Measurements from ENCODE around the gene CARD6. TPM values are rescaled to one million over a fixed set of nuclear protein-coding genes. Genes with fewer than 3 reads are reported as not detected.
"Not testable (repeated sequence)": the region's sequence is repeated elsewhere in the genome, so short reads cannot be mapped to it uniquely, and the experiment has no call there.

CARD6 gene
- total RNA-seq, 1 donor from 2014 or later: 8.2 TPM

- no peak for TF ChIP-seq CTCF (IDR thresholded peaks at IDR 0.05)
- no peak overlapping the region for H3K4me3 ChIP-seq
- H3K4me1 ChIP-seq: no peaks in the 10 kb centered on the region
- no peaks in the 10 kb centered on the region for H3K9me3 ChIP-seq
- H3K36me3 ChIP-seq: no peaks in the 10 kb centered on the region
- no peak for DNase-seq (ENCODE audit: low spot score in 2 of 2)
- H3K27me3 ChIP-seq: no peaks in the 10 kb centered on the region
- H3K27ac ChIP-seq: no peak overlapping the region
- intact Hi-C loops (cut with DNase I): no loop called here
These were observed 29.0 kb upstream of the CARD6 start for GRCh38 chr5:40812125-40812524.

GRCh38 chr5:40813698-40814281, 27.4 kb upstream of the CARD6 start:
- intact Hi-C loops (cut with DNase I): no loop called here
- DNase-seq (ENCODE audit: low spot score in 2 of 2): no peak
- H3K27me3 ChIP-seq: no peaks in the 10 kb centered on the region
- no peaks in the 10 kb centered on the region for H3K36me3 ChIP-seq
- no peaks in the 10 kb centered on the region for H3K4me1 ChIP-seq
- H3K4me3 ChIP-seq: no peak overlapping the region
- no peaks in the 10 kb centered on the region for H3K9me3 ChIP-seq
- no peak for TF ChIP-seq CTCF (IDR thresholded peaks at IDR 0.05)
- H3K27ac ChIP-seq: no peak overlapping the region

- Histone ChIP-seq H3K4me3 (no peak overlapping the region), H3K27ac (no peak overlapping the region), H3K36me3 (peaks cover 17 to 22% of the 10 kb centered on the region in 2 donors), H3K27me3 (no peaks in the 10 kb centered on the region), H3K4me1 (no peaks in the 10 kb centered on the region), H3K9me3 (no peaks in the 10 kb centered on the region)
- intact Hi-C loops (cut with DNase I): no loop called here
- DNase-seq (ENCODE audit: low spot score in 2 of 2): no peak
- no peak for TF ChIP-seq CTCF (IDR thresholded peaks at IDR 0.05)
These were observed 17.7 kb upstream of the CARD6 start for GRCh38 chr5:40823459-40823858.

DNA sequence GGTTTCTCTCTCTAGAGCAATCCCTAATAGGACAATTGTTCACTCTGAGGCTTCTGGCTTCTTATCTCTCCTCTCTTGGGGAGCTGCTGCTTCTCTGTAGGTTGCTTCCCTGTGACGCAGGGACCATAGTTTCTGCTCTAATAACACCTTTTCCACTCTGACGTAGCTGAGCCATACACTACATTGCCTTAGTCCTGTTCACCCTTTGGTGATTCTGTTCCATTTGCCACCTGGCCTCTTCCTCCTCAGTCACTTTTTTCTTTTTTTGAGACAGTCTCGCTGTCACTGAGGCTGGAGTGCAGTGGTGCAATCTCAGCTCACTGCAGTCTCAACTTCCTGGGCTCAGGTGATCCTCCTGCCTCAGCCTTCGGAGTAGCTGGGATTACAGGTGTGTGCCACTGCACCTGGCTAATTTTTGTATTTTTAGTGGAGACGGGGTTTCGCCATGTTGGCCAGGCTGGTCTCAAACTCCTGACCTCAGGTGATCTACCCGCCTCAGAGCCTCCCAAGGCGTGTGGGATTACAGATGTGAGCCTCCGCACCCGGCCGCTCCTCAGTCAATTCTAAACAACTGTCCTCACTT, 15.6 kb upstream of the CARD6 start:
- H3K27ac ChIP-seq; H3K4me1 ChIP-seq; DNase-seq (ENCODE audit: low spot score in 2 of 2); intact Hi-C loops (cut with DNase I); H3K9me3 ChIP-seq; H3K4me3 ChIP-seq; H3K27me3 ChIP-seq: not testable (repeated sequence)
- peaks cover 37 to 41% of the 10 kb centered on the region in 2 donors for H3K36me3 ChIP-seq

DNA sequence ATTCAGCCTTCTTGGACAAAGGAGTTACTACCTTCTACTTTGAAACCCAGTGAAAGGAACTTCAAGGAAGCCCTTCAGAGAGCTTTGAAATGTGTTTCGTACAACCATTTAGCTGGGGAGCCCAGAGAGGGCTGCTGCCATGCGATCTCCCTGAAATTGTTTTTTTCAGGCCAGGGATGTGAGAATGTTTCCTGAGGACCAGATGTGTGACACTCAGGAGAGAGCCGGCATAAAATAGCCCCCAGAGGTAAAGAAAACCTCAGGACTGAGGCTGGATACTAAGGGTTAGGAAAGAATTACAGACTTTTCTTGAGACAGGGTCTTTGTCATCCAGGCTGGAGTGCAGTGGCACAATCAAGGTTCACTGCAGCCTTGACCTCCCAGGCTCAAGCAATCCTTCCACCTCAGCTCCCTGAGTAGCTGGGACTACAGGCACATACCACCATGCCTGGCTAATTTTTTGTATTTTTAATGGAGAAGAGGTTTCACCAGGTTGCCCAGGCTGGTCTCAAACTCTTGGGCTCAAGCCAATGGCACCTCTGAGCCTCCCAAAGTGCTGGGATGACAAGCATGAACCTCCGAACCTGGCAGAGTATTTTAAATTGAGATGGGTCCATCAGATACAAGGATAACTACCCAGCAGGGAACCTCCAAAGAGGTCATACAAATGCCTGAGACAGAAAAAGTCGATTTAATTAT, 14.5 kb upstream of the CARD6 start:
- H3K9me3 ChIP-seq: no peaks in the 10 kb centered on the region
- H3K4me1 ChIP-seq: no peaks in the 10 kb centered on the region
- no peak for DNase-seq (ENCODE audit: low spot score in 2 of 2)
- H3K36me3 ChIP-seq: peaks cover 48 to 52% of the 10 kb centered on the region in 2 donors
- no peaks in the 10 kb centered on the region for H3K27me3 ChIP-seq
- no peak overlapping the region for H3K4me3 ChIP-seq
- H3K27ac ChIP-seq: no peak overlapping the region
- no peak for TF ChIP-seq CTCF (IDR thresholded peaks at IDR 0.05)
- intact Hi-C loops (cut with DNase I): no loop called here

- no peak for DNase-seq (ENCODE audit: low spot score in 2 of 2)
- H3K27me3 ChIP-seq: no peaks in the 10 kb centered on the region
- no peaks in the 10 kb centered on the region for H3K4me1 ChIP-seq
- intact Hi-C loops (cut with DNase I): no loop called here
- TF ChIP-seq CTCF (IDR thresholded peaks at IDR 0.05): no peak
- no peaks in the 10 kb centered on the region for H3K9me3 ChIP-seq
- peaks cover 55 to 58% of the 10 kb centered on the region in 2 donors for H3K36me3 ChIP-seq
- H3K4me3 ChIP-seq: no peak overlapping the region
- H3K27ac ChIP-seq: no peak overlapping the region
These were observed 13.8 kb upstream of the CARD6 start for GRCh38 chr5:40827188-40827977.
